Stimulated activated CD4-positive, alpha-beta T cell treated with anti-CD3 and anti-CD28 coated beads, Interleukin-4, amount 100 ng/mL, for 24 hours (primary cell): ENCODE data around the gene MTNR1A.
A peak's percentile ranks its signal among the peaks of the same experiment; 100 is the strongest.

ENCODE experiments used
- DNase-seq: peaks from one replicate; pipeline ENCODE4 v3.0.0-alpha.2; 2020

The MTNR1A gene

GRCh38 chr4:186554914-186555827, at the start of gene MTNR1A:
Gene MTNR1A, minus strand, starts transcription at chr4:186555567. Its CDS starts 202 bp downstream, at chr4:186555365.
- no peak for DNase-seq

DNA sequence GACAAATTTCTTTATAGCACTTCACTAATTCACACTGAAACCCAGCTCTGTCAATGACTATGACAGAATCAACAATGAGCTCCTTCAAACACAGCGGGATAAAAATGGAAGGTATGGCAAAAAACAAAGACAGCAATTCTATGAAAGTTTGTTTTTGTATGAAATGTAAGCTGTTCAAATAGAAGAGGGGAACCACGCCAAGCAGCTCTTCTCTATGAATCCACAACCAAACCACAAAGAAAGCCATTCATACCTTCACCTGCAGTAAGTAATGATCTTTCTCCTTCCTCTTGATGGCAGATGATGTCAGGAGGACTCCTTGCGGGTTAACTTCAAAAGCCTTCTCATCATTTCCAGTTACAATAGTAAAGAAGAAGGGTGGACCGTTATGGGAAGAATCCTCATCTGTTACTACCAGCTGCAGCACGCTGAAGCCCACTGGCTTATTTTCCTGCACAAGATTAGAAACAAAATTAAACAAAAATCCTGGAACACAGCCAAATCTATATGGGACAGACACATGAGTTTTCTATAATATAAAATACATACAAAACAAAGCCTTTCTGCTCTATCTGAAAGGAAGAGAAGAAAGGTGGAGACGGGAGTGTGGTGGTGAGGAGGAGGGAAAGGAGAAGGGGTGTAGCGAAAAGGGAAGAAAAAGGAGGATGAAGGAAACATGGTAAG, 48.9 kb upstream of the MTNR1A start:
- no peak for DNase-seq

DNA sequence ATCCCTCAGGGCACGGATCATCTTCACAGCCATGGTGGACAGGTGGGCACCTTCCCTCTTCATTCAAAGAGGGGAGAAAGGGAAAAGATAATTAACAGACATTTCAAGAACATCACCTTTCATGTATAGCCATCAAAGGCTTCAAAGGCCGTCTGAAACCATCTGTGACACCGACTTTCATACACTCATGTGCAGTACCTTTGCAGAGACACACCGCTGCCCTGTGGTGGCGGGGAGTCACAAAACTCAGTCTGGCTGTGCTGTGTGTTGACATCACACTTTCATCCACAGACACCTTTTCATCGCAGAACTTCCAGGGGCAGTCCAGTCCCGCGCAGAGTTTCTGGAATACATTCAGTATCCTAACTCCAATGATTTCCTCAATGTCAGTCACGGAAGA, 47.6 kb upstream of the MTNR1A start:
- DNase-seq: no peak

GRCh38 chr4:186599483-186599882, 44.1 kb upstream of the MTNR1A start:
- no peak for DNase-seq

- DNase-seq: no peak
These were observed 43.3 kb upstream of the MTNR1A start for GRCh38 chr4:186598686-186599085.

DNA sequence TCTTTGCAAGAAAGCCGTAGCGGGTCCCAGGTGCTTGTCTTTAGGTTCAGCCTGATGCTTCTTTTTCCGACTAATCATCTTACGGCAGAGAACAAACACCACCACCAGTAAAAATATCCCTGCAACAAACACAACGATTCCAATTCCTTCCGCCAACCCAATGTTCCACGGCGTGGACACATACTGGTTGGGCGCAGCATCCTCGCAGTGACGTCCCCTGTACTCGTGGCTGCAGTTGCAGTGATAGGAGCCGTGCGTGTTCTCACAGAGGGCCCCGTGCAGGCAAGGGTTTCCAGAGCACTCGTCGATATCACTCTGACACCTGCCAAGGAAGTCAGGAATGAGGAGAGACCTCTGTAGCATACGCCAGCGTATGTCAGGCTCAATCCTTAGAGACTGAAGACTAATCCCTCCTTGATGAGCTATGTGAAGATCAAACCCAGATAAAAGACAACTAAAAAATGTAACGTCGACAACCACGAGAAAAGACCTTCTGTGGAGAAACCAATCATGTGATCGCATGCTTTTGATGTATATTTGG, 41.6 kb upstream of the MTNR1A start:
- DNase-seq: no peak

- no peak for DNase-seq
These were observed 41.0 kb upstream of the MTNR1A start for GRCh38 chr4:186596346-186596745.

GRCh38 chr4:186593587-186593973, 38.2 kb upstream of the MTNR1A start:
- no peak for DNase-seq

GRCh38 chr4:186592966-186593586, 37.7 kb upstream of the MTNR1A start:
- no peak for DNase-seq

- DNase-seq: no peak
These were observed 37.1 kb upstream of the MTNR1A start for GRCh38 chr4:186592445-186592844.

- DNase-seq: no peak
These were observed 36.3 kb upstream of the MTNR1A start for GRCh38 chr4:186591651-186592050.

DNA sequence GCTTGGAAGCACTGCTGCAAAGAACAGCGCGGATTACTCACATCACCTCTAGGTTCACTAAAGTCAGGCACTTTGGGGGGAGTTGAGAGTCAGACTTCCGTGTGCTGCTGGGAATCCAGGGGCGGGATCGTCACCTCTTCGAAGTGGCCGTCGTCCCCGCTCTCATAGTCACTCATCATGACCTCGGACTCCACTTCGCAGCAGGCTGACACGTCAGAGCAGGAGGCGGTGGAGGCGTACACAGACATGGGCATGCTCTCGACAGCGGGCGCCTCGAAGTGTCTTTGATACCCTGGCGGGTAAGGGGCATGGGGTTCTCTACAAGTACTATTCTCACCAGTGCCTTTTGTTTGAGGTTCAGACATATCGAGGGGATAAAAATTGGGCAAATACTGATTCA, 33.1 kb upstream of the MTNR1A start:
- DNase-seq: no peak

- peak; percentile 66 for DNase-seq
These were observed 32.1 kb upstream of the MTNR1A start for GRCh38 chr4:186587416-186588018.

DNA sequence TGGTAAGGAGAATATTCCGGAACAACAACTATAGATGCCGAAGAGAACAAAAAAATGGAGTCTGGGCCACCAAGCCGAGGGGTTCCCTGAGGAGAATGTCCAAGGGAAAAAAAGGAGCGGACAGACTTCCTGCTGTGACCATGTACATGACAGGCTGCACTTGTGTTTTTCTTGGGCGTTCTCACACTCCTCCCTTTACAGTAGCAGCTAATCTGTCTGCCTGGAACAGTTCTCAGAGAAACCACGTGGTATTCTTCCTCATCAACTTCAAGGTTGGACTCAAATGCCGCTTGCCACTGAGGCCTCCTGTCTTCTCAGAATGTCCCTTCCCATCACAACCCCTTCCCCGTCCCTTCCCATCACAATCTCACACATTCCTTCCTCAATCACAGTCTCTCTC, 30.8 kb upstream of the MTNR1A start:
- no peak for DNase-seq

- no peak for DNase-seq
These were observed 29.5 kb upstream of the MTNR1A start for GRCh38 chr4:186584912-186585311.

GRCh38 chr4:186581421-186581820, 26.1 kb upstream of the MTNR1A start:
- no peak for DNase-seq

GRCh38 chr4:186580669-186581068, 25.3 kb upstream of the MTNR1A start:
- no peak for DNase-seq

- no peak for DNase-seq
These were observed 15.0 kb upstream of the MTNR1A start for GRCh38 chr4:186570193-186570996.

- DNase-seq: no peak
These were observed 14.3 kb upstream of the MTNR1A start for GRCh38 chr4:186569533-186570192.

DNA sequence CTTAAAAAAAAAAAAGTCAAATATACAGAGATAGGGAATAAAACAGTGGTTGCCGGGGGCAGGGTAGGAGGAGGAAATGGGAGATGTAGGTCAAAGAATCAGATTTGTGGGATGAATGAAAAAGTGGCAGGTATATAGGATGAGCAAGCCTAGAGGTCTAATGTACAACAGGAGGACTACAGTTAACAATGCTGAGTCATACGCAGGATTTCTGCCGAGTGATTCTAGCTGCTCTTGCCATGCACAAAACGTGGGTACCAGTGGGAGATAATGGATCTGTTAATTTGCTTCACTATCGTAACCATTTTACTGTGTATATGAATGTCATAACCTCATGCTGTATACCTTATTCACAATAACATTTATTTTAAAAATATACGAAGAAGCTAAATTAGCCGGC, 10.7 kb upstream of the MTNR1A start:
- DNase-seq: no peak

DNA sequence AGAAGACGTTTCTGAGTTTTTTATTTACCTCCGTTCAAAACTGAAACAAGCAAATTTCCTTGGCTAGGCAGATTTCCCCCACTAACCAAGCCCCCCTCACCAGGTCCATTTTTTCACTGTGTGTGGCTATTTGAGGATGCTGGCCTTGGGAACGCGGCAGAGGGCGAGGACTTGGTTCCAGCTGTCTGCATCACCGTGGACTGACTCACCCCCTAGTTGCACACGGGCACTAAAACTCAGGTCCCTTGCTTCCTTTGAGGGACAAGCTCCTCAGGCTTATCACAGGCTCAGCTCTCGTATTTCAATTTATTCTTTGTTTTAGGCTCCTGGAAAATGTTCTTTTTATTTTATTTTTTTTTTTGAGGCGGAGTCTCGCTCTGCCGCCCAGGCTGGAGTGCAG, 8.4 kb upstream of the MTNR1A start:
- DNase-seq: no peak

DNA sequence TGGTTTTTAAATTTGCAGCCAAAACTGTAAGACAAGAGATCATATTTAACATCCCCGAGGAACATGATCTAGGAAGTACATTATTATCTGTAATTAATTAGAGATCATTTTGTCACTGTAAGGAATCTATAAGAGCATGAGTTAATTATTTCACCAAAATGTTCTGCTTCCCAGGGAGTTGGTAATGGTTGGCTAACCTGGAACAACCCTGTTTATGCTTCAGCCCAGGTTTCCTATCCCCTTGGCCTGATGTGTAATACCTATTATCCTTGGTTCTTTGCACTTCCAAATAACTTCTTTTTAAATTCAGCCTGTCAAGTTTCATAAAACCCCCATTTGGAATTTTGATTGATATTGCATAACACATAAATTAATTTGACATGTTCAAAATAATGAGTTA, 6.4 kb upstream of the MTNR1A start:
- no peak for DNase-seq
